ENCODE results near the gene VPS4B.
"Not testable (repeated sequence)": the region's sequence is repeated elsewhere in the genome, so short reads cannot be mapped to it uniquely, and the experiment has no call there.

VPS4B gene

GRCh38 chr18:63422087-63422863, at the start of gene VPS4B:
VPS4B (minus strand) TSS chr18:63422476; CDS start chr18:63422259, 217 bp downstream.
- DNase-seq = peak; percentile 98

- DNase-seq = no peak
Observed at GRCh38 chr18:63470751-63471150, 48.5 kb upstream of the VPS4B start.

GRCh38 chr18:63468575-63468974, 46.3 kb upstream of the VPS4B start:
- no peak for DNase-seq

- DNase-seq = no peak
Observed at GRCh38 chr18:63467699-63468098, 45.4 kb upstream of the VPS4B start.

GRCh38 chr18:63465059-63465458, 42.8 kb upstream of the VPS4B start:
- no peak for DNase-seq

GRCh38 chr18:63464434-63464833, 42.2 kb upstream of the VPS4B start:
- DNase-seq = no peak

- DNase-seq = no peak
Observed at GRCh38 chr18:63460414-63460813, 38.1 kb upstream of the VPS4B start.

- DNase-seq = no peak
Observed at GRCh38 chr18:63457977-63458376, 35.7 kb upstream of the VPS4B start.

GRCh38 chr18:63454497-63454896, 32.2 kb upstream of the VPS4B start:
- DNase-seq = no peak

- DNase-seq = not testable (repeated sequence)
Observed at GRCh38 chr18:63452751-63453150, 30.5 kb upstream of the VPS4B start.

GRCh38 chr18:63451799-63452660, 29.8 kb upstream of the VPS4B start:
- DNase-seq = no peak

- no peak for DNase-seq
Observed at GRCh38 chr18:63449426-63449825, 27.1 kb upstream of the VPS4B start.

GRCh38 chr18:63447066-63447465, 24.8 kb upstream of the VPS4B start:
- no peak for DNase-seq

- DNase-seq = no peak
Observed at GRCh38 chr18:63446266-63446665, 24.0 kb upstream of the VPS4B start.

- DNase-seq = no peak
Observed at GRCh38 chr18:63445037-63445436, 22.8 kb upstream of the VPS4B start.

GRCh38 chr18:63444580-63444979, 22.3 kb upstream of the VPS4B start:
- DNase-seq = no peak

- DNase-seq = no peak
Observed at GRCh38 chr18:63443829-63444228, 21.6 kb upstream of the VPS4B start.

- DNase-seq = no peak
Observed at GRCh38 chr18:63440881-63441280, 18.6 kb upstream of the VPS4B start.

GRCh38 chr18:63440219-63440618, 17.9 kb upstream of the VPS4B start:
- no peak for DNase-seq

- DNase-seq = peak; percentile 10
Observed at GRCh38 chr18:63439334-63439733, 17.1 kb upstream of the VPS4B start.

GRCh38 chr18:63438181-63438580, 15.9 kb upstream of the VPS4B start:
- no peak for DNase-seq

- DNase-seq = no peak
Observed at GRCh38 chr18:63433334-63433866, 11.1 kb upstream of the VPS4B start.

GRCh38 chr18:63431180-63431579, 8.9 kb upstream of the VPS4B start:
- no peak for DNase-seq

GRCh38 chr18:63430526-63430925, 8.2 kb upstream of the VPS4B start:
- no peak for DNase-seq
